PC-9 (cell line): ENCODE data around the gene PTPRD. TPM values are rescaled to one million over a fixed set of nuclear protein-coding genes. Genes with fewer than 3 reads are reported as not detected.

Source experiments
- BruUV-seq: library from RNA; stranded (reverse); fragments of 400-500 nt; replicated peaks from 2 replicates; lab custom pipeline; 2021; lab: Mats Ljungman, UMichigan
- CTCF ChIA-PET: fragments of 300-600 bp; sonication (Branson Sonifier 250); formaldehyde crosslinking; loops from one replicate; lab custom pipeline; 2022; ENCODE audit warnings: antibody characterized with exemption; lab: Charles Lee
- POLR2A ChIA-PET: fragments of 300-600 bp; sonication (Branson Sonifier 250); formaldehyde crosslinking; loops from one replicate; lab custom pipeline; 2022; ENCODE audit warnings: antibody characterized with exemption; ENCODE audit not compliant: unreplicated experiment; lab: Charles Lee
- DNase-seq, 2 experiments: peaks; one replicate each; pipeline versions ENCODE4 v3.0.0 to v3.0.0-alpha.2; 2015 to 2022; ENCODE audit warnings: mixed read lengths in 1 of 2
- H2AFZ ChIP-seq: fragments of 200-600 bp; sonication (generic); 2 replicates; pipeline ENCODE4 v1.8.1; 2017; ENCODE audit warnings: antibody characterized with exemption
- H3F3A ChIP-seq: fragments of 200-600 bp; sonication (generic); 2 replicates; pipeline ENCODE4 v1.8.1; 2017; ENCODE audit warnings: antibody characterized with exemption, mild to moderate bottlenecking, low read depth; ENCODE audit not compliant: insufficient read depth
- H3K27ac ChIP-seq: fragments of 200-600 bp; sonication (generic); 2 replicates; pipeline ENCODE4 v1.6.1; 2016; ENCODE audit warnings: mixed run types
- H3K27me3 ChIP-seq: fragments of 200-600 bp; sonication (generic); 2 replicates; pipeline ENCODE4 v1.6.1; 2016; ENCODE audit warnings: low read depth, mixed run types; ENCODE audit not compliant: insufficient read depth
- H3K36me3 ChIP-seq: fragments of 200-600 bp; sonication (generic); 2 replicates; pipeline ENCODE4 v1.6.1; 2016; ENCODE audit warnings: low read depth, mixed run types
- H3K4me1 ChIP-seq: fragments of 200-600 bp; sonication (generic); replicated peaks from 2 replicates; pipeline ENCODE4 v1.6.1; 2016; ENCODE audit warnings: mixed run types; ENCODE audit not compliant: insufficient read depth
- H3K4me2 ChIP-seq: fragments of 200-600 bp; sonication (generic); 2 replicates; pipeline ENCODE4 v1.6.1; 2017; ENCODE audit warnings: mixed run types
- H3K4me3 ChIP-seq: fragments of 200-600 bp; sonication (generic); 2 replicates; pipeline ENCODE4 v1.6.1; 2016; ENCODE audit warnings: mixed run types
- H3K79me2 ChIP-seq: fragments of 200-600 bp; sonication (generic); 2 replicates; pipeline ENCODE4 v1.6.1; 2017; ENCODE audit warnings: low read depth, mixed run types
- H3K9me2 ChIP-seq: fragments of 200-600 bp; sonication (generic); 2 replicates; pipeline ENCODE4 v1.8.1; 2017; ENCODE audit warnings: mild to moderate bottlenecking; ENCODE audit not compliant: insufficient read depth
- H3K9me3 ChIP-seq: fragments of 200-600 bp; sonication (generic); 2 replicates; pipeline ENCODE4 v1.8.1; 2016; ENCODE audit warnings: low read depth; ENCODE audit not compliant: insufficient read depth
- H4K20me1 ChIP-seq: fragments of 200-600 bp; sonication (generic); 2 replicates; pipeline ENCODE4 v1.8.1; 2017; ENCODE audit not compliant: insufficient read depth
- CTCF ChIP-seq: fragments of 200-600 bp; sonication (generic); conservative IDR thresholded peaks from 2 replicates; pipeline ENCODE4 v1.6.1; 2017; ENCODE audit warnings: mixed run types, antibody characterized with exemption, mild to moderate bottlenecking, moderate library complexity
- EZH2 ChIP-seq: fragments of 200-600 bp; sonication (generic); IDR thresholded peaks from 2 replicates; pipeline ENCODE4 v1.8.0; 2017; ENCODE audit warnings: antibody characterized with exemption, low read depth
- intact Hi-C: fragments of 100-400 bp; cut with micrococcal nuclease; formaldehyde crosslinking; loops from one replicate; pipeline ENCODE4 v1.10.0; 2022; ENCODE audit not compliant: unreplicated experiment
- total RNA-seq: library from RNA; stranded (reverse); gene quantifications from 2 replicates; pipeline ENCODE4 v1.2.3, GENCODE V29; 2021

PTPRD gene
- total RNA-seq, 1 experiment from 2014 or later = not detected

- no TSS peak for BruUV-seq
- Histone ChIP-seq H3K27me3 (no peaks in the 10 kb centered on the region), H3K9me3 (no peaks in the 10 kb centered on the region), H3K9me2 (no peaks in the 10 kb centered on the region), H3K4me1 (no peaks in the 10 kb centered on the region), H2AFZ (no peak overlapping the region), H3F3A (no peaks in the 10 kb centered on the region), H3K27ac (no peak overlapping the region), H4K20me1 (no peaks in the 10 kb centered on the region), H3K36me3 (no peaks in the 10 kb centered on the region), H3K4me2 (no peak overlapping the region), H3K4me3 (no peak overlapping the region), H3K79me2 (no peaks in the 10 kb centered on the region)
- TF ChIP-seq CTCF (no peak), EZH2 (no peak)
- CTCF ChIA-PET = no interaction called here
- DNase-seq = no peak
- intact Hi-C loops = no loop called here
- POLR2A ChIA-PET = no interaction called here
Observed at GRCh38 chr9:9212963-9213362, 1399.8 kb downstream of the PTPRD start.

- no peaks in the 10 kb centered on the region for H3K4me1 ChIP-seq
- no peaks in the 10 kb centered on the region for H3F3A ChIP-seq
- DNase-seq = no peak
- ChIA-PET CTCF (no interaction called here), POLR2A (no interaction called here)
- intact Hi-C loops = no loop called here
- BruUV-seq = no TSS peak
- H3K79me2 ChIP-seq = no peaks in the 10 kb centered on the region
- H3K4me3 ChIP-seq = no peak overlapping the region
- no peaks in the 10 kb centered on the region for H3K9me3 ChIP-seq
- H3K4me2 ChIP-seq = no peak overlapping the region
- no peak overlapping the region for H3K27ac ChIP-seq
- no peaks in the 10 kb centered on the region for H3K36me3 ChIP-seq
- H4K20me1 ChIP-seq = no peaks in the 10 kb centered on the region
- H3K27me3 ChIP-seq = no peaks in the 10 kb centered on the region
- no peak overlapping the region for H2AFZ ChIP-seq
- TF ChIP-seq CTCF = no peak
- TF ChIP-seq EZH2 = no peak
- no peaks in the 10 kb centered on the region for H3K9me2 ChIP-seq
Observed at GRCh38 chr9:9202276-9202675, 1410.5 kb downstream of the PTPRD start.

- H3F3A ChIP-seq = no peaks in the 10 kb centered on the region
- no peaks in the 10 kb centered on the region for H3K36me3 ChIP-seq
- intact Hi-C loops = no loop called here
- no peaks in the 10 kb centered on the region for H3K9me2 ChIP-seq
- H3K4me3 ChIP-seq = no peak overlapping the region
- H3K27me3 ChIP-seq = no peaks in the 10 kb centered on the region
- POLR2A ChIA-PET = no interaction called here
- no peak overlapping the region for H3K4me2 ChIP-seq
- no peaks in the 10 kb centered on the region for H3K9me3 ChIP-seq
- TF ChIP-seq CTCF (no peak), EZH2 (no peak)
- H2AFZ ChIP-seq = no peak overlapping the region
- no TSS peak for BruUV-seq
- no peak overlapping the region for H3K27ac ChIP-seq
- DNase-seq = no peak
- no peaks in the 10 kb centered on the region for H3K4me1 ChIP-seq
- CTCF ChIA-PET = no interaction called here
- no peaks in the 10 kb centered on the region for H3K79me2 ChIP-seq
- H4K20me1 ChIP-seq = no peaks in the 10 kb centered on the region
Observed at GRCh38 chr9:9186086-9186485, 1426.7 kb downstream of the PTPRD start.
